Glutamatergic neuron (in vitro differentiated cells): Measurements from ENCODE around the gene SIAH3. TPM values are rescaled to one million over a fixed set of nuclear protein-coding genes. Genes with fewer than 3 reads are reported as not detected.

Experiments
- DNase-seq: peaks from one replicate; pipeline ENCODE4 v3.0.0; 2022
- H3K27ac Mint-ChIP-seq: one replicate; pipeline ENCODE4 v1.8.0; 2020; ENCODE audit warnings: mild to moderate bottlenecking, mixed read lengths, inconsistent platforms; ENCODE audit not compliant: unreplicated experiment
- H3K27me3 Mint-ChIP-seq: one replicate; pipeline ENCODE4 v1.8.0; 2020; ENCODE audit warnings: mild to moderate bottlenecking, moderate library complexity, mixed read lengths, inconsistent platforms; ENCODE audit not compliant: unreplicated experiment
- H3K36me3 Mint-ChIP-seq: one replicate; pipeline ENCODE4 v1.8.0; 2020; ENCODE audit warnings: mild to moderate bottlenecking, mixed read lengths, inconsistent platforms; ENCODE audit not compliant: unreplicated experiment
- H3K4me1 Mint-ChIP-seq: one replicate; pipeline ENCODE4 v1.8.0; 2020; ENCODE audit warnings: mild to moderate bottlenecking, low read depth, mixed read lengths, inconsistent platforms; ENCODE audit not compliant: unreplicated experiment
- H3K4me3 Mint-ChIP-seq: one replicate; pipeline ENCODE4 v1.8.0; 2020; ENCODE audit warnings: mild to moderate bottlenecking, mixed read lengths, inconsistent platforms; ENCODE audit not compliant: unreplicated experiment
- H3K9me3 Mint-ChIP-seq: one replicate; pipeline ENCODE4 v1.8.0; 2020; ENCODE audit warnings: mild to moderate bottlenecking, moderate library complexity, mixed read lengths, inconsistent platforms; ENCODE audit not compliant: unreplicated experiment
- total RNA-seq: library from RNA; stranded (reverse); fragmentation: NEBNext Ultra II Directional; extraction: Animal tissue kit (Norgen Biotek cat#: 25700); gene quantifications from one replicate; pipeline ENCODE4 v1.2.1, GENCODE V29; 2021; ENCODE audit not compliant: unreplicated experiment
- TF ChIP-seq, protein P1 (sequence below): fragments of 200-600 bp; sonication (generic); IDR thresholded peaks from one replicate; pipeline ENCODE4 v1.5.0; 2021; ENCODE audit not compliant: partially characterized antibody, unreplicated experiment

SIAH3 gene
- total RNA-seq, 1 donor from 2014 or later, result 1.2 TPM

DNA sequence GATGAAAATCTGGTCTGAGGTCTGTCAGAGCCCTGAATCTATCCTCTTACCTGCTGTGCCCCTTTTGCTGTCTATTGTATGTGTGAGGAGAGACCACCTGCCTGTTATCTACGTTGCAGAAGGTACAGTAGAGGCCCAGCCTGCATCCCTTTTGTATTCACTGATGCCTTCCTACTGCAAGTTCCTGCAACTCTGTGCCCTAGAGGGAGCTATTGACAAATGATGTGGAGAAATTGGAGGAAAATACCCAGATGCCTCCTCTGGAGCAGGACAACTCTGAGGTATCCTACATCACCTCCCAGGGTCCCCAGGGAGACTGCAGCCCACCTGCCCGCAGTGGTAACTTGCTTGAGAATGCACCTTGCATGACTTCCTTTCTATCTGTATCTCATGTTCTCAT lies 33.7 kb downstream of the SIAH3 start:
- Mint-ChIP-seq H3K4me1 (peaks cover 14% of the 10 kb centered on the region), H3K36me3 (peaks cover 5% of the 10 kb centered on the region), H3K9me3 (peaks cover 4% of the 10 kb centered on the region), H3K27ac (no peak overlapping the region), H3K27me3 (no peaks in the 10 kb centered on the region), H3K4me3 (no peak overlapping the region)
- TF ChIP-seq, protein P1, sequence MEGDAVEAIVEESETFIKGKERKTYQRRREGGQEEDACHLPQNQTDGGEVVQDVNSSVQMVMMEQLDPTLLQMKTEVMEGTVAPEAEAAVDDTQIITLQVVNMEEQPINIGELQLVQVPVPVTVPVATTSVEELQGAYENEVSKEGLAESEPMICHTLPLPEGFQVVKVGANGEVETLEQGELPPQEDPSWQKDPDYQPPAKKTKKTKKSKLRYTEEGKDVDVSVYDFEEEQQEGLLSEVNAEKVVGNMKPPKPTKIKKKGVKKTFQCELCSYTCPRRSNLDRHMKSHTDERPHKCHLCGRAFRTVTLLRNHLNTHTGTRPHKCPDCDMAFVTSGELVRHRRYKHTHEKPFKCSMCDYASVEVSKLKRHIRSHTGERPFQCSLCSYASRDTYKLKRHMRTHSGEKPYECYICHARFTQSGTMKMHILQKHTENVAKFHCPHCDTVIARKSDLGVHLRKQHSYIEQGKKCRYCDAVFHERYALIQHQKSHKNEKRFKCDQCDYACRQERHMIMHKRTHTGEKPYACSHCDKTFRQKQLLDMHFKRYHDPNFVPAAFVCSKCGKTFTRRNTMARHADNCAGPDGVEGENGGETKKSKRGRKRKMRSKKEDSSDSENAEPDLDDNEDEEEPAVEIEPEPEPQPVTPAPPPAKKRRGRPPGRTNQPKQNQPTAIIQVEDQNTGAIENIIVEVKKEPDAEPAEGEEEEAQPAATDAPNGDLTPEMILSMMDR, result no peak
- no peak for DNase-seq

DNA sequence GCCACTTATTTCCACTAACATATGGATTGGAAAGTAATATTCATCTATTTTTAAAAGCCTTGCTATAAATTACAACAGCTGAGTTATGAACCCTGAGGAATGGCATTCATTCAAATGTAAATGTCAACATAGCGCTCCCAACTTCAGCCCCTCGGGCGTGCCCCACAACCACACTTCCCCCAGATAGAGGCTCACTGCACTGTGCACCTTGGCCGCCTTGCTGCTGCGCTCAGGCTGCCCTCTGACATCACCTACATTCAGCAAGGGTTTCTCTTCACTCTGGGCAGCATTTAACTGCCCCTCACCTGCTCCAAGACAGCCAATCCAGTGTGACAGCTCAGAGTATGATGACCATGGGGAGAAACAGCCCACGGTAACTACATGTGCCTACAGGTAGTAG lies 35.1 kb downstream of the SIAH3 start:
- DNase-seq, result no peak
- TF ChIP-seq, protein P1, result no peak
- H3K4me3 Mint-ChIP-seq, result no peak overlapping the region
- peaks cover 15% of the 10 kb centered on the region for H3K4me1 Mint-ChIP-seq
- H3K36me3 Mint-ChIP-seq, result peaks cover 5% of the 10 kb centered on the region
- peaks cover 1% of the 10 kb centered on the region for H3K9me3 Mint-ChIP-seq
- no peaks in the 10 kb centered on the region for H3K27me3 Mint-ChIP-seq
- no peak overlapping the region for H3K27ac Mint-ChIP-seq

DNA sequence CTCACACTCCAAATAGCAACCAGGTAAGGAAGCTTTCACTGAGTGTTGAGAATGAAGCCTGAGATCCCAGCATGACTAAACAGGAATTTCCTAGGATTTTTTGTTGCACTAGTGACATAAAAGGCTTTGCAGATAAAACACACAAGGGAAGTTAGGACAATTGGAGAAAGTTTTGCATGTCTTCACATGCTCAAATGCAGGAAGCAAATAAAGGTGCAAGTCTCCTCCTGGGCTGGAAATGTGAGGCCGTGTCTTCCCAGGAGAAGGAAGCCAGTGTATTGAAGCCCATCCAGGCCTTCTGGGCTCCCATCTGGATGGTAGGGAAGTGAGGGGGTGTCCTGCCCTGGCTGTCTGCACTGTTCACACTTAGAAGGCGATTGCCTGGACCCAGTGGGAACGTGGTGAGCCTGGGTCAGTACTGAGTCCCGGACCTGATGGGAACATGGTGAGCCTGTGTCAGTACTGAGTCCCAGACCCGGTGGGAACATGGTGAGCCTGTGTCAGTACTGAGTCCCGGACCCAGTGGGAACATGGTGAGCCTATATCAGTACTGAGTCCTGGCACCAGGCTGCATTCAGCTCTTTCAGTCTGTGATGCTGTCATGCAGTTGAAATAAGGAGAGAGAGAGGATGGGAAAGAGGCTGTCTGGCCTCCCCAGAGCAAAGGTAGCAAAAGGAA lies 38.7 kb downstream of the SIAH3 start:
- TF ChIP-seq, protein P1, result no peak
- Mint-ChIP-seq H3K27ac (no peak overlapping the region), H3K27me3 (no peaks in the 10 kb centered on the region), H3K9me3 (peaks cover 3% of the 10 kb centered on the region), H3K4me3 (no peak overlapping the region), H3K36me3 (no peaks in the 10 kb centered on the region), H3K4me1 (peaks cover 15% of the 10 kb centered on the region)
- no peak for DNase-seq

DNA sequence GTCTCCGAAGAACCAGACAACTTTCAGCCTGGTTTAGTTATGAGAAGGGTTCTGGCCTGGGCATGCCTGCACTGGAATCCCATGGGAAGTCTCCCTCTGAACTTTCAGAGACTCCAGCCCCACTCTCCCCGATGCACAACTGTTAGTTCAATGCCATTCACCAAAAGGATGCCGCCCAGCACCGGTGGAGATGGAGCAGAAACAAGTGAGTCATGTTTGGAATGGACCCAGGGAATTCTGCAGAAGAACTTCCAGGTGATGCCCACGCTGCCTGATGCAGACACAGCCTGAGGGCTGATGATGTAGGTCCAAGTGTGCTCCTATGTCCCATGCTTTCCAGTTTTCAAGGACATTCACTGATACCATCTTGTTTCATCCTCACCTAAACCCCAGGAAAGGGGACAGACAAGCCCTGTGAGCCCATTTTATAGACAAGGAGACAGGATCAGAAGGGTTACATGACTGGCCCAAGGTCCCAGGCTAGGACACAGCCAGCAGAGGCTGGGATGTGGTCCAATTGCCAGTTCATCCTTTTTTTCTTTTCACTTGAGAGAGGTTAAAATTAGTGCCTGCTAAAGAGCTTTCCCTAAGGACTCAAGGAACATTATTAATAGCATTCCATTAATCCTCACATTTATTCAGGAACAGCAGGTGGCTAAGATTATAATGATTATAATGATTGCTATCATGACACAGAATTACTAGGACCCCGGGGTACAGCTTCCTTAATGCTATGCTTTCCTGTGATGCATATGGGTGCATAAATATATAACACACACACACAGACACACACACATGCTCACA lies 39.5 kb downstream of the SIAH3 start:
- DNase-seq, result no peak
- Mint-ChIP-seq H3K4me3 (no peak overlapping the region), H3K27me3 (no peaks in the 10 kb centered on the region), H3K9me3 (peaks cover 3% of the 10 kb centered on the region), H3K27ac (no peak overlapping the region), H3K36me3 (no peaks in the 10 kb centered on the region), H3K4me1 (peaks cover 15% of the 10 kb centered on the region)
- TF ChIP-seq, protein P1, result no peak
